Stimulated activated naive CD4-positive, alpha-beta T cell (primary cell): ENCODE measurements around the gene SLC9A1.
A peak's percentile ranks its signal among the peaks of the same experiment; 100 is the strongest.

Experiments
- DNase-seq, 6 experiments: peaks; one replicate each; lab custom pipeline; 2025; lab: John Stamatoyannopoulos, UW

SLC9A1 gene

DNA sequence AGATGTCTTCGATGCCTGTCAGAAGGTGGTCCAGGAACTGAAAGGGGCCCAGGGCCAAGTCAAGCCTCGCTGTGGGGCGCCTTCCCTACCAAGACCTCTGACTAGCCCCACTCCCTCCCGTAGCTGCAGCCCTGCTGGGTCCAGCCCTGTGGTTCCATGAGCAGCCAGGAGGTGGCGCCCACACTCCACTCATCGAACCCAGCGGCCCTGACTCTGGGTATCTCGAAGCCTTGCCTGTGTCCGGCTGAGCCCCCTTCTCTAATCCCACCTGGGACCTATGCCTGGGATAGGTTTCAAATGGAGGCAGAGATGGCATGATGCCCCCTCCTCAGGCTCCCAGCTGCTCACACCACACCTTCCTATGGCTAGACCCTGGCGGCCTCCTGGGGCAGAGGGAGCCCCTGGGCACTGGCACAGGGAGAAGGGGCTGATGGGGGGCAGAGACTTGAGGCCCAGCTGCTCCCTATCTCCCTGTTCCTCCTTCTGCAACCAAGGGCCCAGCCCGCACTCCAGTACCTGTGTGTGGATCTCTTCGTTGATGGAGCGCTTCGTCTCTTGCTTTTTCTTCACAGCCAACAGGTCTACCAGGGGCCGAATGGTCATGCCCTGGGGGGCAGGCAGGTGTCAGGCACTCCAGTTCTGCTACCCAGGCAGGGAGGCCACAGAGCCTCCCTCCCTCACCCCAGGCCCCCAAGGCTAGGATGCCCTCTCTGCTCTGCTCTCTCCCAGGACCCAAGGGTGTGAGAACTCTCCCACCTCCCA is 52.0 kb downstream of the SLC9A1 start:
- DNase-seq: peak; percentile 29 to 82 (median 70)

DNA sequence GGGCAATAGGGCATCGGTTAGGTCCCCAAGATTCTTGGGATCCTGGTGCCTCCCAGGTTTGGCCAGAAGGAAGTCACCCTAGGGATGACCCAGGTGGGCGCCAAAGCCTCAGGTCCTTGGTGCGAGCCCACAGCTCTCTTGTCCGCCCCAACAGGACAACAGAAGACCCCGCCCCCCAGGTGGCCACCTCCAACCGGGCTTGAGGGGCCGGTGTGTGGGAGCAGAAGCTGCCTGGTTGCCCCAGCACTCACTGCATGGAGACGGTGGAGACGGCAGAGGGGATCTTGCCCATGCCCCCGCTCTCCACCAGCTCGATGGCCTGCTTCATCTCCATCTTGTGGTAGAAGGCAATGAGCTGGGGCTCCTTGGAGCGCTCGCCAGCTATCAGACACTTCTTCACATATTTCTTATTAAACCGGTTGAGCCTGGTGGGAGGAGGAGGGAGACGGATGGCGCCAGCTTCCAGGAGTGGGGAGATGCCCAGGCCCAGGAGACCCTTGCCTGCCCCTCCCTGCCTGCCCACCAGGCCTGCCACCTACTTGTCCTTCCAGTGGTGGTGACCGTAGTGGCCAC is 52.7 kb downstream of the SLC9A1 start:
- DNase-seq: no peak

DNA sequence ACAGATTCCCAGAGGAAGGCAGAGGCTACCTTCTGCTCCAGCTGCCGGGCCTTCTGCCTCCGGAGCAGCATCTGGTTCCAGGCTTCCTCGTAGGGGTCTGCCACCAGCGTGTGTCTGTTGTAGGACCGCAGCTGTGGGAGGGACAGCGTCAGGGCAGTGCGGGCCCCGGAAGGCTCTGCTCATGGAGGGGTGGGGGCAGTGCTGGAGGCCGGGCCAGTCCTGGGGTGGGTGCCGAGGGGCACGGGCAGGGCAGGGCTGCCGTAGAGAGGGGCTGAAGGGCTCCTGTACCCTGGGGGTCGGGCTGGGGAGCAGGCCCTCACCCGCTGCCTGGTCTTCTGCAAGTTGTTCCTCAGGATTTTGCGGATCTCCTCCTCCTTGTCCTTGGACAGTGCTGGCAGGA is 53.2 kb downstream of the SLC9A1 start:
- DNase-seq: no peak

DNA sequence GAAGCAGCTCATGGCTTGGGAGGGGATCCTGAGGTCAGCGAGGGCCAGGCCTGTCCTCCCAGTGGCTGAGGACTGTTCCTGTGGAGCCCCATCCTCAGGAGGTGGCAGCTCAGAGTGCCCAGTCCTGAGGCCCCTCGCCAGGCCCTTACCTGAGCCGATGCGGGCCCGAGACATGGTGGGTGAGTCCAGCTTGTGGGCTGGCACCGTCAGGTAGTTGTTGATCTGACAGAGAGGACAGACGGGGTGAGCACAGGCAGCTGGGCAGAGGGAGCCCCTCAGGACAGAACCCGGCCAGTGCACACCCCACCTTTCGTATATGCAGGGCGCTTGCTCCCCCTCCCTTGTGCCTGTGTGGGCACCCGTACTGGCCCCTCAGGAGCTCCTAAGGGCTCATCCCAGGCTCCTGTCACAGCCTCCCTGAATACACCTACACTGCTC is 53.9 kb downstream of the SLC9A1 start:
- DNase-seq: no peak

DNA sequence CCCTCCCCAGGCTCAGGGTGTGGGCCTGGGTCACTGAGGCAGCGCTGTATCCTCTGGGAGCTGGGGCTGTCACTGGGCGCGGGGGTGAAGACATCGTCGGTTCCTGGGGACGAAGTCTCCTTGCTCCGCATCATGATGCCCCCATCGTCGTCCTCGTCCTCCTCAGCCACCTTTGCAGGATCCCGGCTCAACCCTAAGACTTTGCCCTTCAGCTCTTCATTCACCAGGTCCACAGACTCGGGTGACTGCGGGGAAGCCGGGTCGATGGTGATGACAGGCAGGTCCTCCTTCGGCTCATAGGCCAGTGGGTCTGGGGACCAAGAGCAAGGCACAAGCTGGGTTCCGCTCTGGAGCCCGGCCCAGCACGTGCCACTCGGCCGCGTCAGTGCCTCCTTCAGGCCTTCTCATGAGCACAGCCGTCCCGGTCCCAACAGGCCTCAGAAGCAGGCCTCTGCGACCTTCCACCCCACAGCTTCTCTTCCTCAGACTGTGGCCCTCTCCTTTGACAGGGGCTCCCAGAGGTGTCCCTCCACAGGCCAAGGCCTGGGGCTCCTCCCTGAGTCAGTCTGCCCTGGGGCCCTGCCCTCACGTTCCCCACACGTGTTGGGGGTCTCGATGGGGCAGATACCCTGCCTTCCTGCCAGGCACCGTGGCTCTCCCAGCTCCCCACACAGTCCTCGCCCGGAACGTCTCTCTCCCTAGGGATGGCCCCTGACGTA is 54.4 kb downstream of the SLC9A1 start:
- DNase-seq: no peak

DNA sequence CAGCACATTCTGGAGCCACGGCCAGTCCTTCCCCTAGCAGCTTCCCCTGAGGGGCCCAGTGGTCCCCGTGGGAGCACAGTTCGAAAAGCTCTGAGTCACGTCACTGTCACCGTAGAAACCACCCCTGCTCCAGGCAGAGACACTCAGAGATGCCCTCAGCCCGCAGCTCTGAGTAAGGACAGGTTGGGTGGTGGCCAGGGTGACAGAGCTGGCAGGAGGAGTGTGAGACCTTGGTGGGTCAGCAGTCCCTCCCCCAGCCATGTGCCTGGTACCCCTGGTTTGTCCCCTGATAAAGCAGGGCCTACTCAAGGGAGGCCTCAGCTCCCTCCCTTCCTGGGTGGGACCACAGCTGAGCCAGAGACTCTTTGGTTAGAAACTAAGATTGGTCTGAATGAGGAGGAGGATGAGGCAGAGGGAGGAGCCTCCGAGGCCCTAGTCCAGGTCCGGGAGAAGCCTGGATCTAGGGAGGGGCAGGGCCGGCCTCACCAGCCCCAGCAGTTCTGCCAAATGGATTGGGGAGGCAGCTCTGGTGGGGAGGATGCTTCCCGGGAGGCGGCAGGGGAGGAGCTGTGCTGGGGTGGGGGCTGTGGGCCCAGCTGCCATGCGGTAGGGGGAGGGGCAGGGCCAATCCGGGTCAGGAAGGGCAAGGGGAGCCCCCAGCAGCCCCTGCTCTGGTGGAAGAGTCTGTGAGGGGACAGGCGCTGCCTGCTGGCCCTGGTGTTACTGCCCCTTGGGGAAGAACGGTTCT is 55.2 kb downstream of the SLC9A1 start:
- DNase-seq: no peak

DNA sequence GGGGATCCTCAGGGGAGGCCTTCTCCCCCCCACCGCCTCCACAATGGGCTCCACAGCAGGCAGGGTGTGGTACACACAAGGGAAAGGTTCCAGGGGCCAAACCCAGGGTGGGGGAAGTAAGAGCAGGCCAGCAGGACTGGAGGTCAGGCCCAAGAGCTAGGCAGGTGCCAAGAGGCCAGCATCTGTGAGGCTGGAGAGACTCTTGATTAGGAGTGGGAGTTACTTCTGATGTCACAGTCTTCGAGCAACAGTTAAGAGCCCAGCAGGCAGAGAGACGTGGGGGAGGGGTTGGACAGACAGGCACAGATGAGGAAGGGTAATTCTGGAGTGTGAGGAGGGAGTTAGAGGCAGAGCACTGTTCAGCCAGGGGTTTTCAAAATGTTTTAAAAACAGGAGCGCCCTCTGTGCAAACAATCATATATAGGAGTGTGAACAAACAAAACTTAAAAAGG is 55.8 kb downstream of the SLC9A1 start:
- DNase-seq: no peak

DNA sequence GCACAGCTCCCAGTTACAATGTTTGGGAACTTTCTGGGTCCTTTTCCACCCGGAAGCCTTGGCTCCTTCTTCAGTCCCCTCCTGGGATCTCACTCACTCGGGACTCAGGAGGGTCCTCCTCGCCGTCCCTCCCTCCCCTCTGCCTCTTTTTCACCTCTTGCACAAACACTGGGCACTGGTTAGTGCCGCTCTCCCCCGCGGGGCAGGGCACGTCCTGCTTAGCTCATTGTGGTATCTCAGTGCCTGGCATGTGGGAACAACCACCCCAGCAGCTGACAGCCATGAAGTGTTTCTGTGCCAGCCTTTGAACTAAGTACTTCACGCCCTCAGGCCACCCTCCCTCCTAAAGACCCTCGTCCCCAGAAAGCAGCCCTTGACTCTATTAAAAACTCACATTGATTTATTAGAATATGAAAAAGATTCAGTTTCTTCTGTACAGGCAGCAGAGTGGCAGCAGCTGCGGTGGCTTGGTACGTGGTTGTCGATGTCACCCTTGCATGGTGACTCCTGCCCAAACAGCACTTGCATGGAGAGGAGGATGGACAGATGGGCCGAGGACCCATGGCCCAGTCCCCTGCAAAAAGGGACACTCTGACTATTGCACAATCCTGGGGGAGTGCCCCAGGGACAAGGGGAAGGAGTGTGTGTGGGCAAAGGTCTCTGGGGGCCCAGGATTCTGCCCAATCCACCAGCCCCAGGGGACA is 56.3 kb downstream of the SLC9A1 start:
- no peak for DNase-seq

DNA sequence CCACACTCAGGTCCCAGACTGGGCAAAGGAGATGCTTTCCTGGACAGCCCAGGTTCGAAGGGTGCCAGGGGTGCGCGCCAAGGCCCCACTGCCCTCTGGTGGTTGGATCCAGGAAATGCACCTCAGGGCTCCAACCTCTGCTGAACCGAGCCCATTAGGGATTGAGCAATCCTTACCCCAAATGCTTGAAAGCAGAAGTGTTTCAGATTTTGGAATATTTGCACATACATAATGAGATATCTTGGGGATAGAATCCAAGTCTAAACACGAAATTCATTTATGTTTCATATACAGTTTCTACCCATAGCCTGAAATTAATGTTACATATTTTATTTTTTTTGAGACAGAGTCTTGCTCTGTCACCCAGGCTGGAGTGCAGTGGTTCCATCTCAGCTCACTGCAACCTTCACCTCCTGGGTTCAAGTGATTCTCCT is 57.4 kb downstream of the SLC9A1 start:
- DNase-seq: peak; percentile 31 to 76 (median 56)

DNA sequence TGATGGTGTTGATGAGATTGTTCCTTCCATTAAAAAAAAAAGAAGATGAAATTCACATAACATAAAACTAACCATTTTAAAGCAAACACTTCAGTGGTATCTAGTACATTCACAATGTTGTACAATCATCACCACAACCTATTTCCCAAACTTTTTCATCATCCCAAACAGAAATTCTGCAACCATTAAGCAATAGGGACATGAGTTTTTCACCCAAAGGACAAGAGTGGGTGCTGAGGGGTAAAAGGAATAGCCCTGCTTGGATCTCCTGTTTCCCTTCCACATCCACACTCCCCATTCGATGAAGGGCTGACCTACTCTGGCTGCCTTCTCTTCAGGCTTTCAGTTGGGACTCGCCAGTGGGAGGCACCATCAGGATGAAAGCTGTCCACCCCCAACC is 59.3 kb downstream of the SLC9A1 start:
- no peak for DNase-seq

DNA sequence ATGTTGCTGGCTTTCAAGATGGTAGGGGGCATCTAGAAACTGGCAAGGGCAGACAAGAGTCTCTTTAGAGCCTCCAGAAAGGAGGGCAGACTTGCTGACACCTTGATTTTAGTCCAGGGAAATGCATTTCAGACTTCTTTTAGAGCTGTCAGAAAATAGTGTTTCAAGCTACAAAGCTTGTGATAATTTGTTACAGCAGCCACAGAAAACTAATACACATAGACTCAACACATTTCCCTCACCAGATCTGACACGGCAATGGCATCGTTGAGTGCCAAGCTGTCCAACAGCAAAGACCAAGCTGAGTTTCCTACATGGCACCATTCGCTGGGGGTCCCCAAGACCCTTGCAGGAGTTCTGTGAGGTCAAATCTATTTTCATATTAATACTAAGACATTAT is 62.0 kb downstream of the SLC9A1 start:
- DNase-seq: no peak

DNA sequence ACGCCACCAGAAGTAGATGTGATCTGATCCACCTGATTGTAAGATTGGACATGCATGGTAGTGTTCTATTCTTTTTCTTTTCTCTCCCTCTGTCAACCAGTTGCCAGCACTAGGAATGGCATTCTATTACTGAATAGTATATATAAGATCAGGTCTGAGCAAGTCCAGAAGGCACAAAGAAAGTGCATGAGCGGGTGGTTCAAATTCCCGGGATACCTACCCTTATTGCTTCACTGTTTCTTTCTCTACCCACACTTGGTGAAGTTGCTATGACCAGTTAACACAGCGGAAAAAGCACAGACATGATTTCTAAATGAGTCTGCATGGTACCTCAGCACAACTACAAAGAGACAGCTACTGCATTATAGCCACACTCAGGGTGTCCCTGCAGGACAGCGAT is 64.0 kb downstream of the SLC9A1 start:
- DNase-seq: no peak

DNA sequence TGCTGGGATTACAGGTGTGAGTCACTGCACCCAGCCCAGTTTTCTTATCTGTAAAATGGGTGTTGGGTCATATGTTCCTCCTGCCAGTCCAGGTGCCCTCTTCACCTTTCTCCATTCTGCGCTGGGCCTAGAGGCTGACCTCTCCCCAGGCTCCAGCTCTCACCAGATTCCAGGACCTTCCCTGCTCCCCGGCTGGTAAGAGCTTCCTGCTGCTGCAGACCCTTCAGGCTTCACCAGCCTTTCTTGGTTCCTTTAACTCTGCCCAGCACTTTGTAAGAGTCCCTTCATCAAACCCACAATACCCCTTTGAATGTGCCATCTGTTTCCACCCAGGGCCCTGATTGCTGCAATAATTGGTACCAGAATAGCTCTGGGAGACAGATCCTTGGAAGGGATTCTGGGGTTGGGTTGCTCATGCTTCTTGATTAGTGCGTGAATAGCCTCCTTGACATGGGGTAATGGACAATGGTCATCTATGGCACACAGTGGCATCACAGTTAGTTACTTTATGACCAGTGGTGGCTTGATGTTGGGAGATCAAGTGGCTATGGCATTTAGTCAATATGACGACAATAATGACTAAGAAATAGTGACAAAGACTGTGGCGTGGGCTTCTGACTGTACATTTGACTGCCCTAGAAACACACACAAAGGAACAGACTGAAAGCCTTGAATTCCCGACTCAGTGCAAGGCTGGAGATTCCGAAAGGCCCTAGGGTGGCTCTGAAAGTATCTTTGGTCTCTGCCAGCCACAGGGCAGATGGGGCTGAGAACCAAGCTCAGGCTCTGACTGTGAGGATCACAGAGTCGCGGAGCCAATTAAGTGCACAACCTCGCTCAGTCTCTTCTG is 67.3 kb downstream of the SLC9A1 start:
- DNase-seq: no peak

DNA sequence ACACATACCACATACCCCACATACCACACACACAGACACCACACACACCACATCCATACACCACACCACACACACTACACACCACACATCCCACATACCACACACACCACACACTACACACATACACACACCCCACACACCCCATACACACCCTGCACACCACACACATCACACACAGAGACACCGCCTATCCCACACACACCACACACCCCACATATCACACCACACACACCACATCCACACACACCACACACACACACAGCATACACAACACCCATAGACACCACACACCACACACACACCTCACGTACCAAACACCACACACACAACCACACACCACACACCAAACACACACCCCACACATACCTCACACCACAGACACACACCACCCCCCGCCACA is 68.3 kb downstream of the SLC9A1 start:
- DNase-seq: no peak

DNA sequence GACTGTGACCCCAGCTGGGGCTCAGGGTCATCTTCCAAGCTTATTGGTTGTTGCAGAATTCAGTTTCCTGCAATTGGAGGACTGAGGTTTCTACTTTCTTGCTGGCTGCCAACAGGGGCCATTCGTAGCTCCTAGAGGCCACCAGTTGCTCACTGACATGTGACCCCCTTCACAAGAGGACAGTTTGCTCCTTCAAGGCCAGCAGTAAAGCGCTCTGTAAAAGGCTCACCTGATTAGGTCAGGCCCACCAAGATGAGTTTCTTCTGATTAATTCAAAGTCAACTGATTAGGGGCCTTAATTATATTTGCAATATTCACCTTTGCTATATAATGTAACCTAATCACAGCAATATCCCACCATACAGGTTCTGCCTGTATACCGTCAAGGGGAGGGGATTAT is 68.9 kb downstream of the SLC9A1 start:
- DNase-seq: no peak

DNA sequence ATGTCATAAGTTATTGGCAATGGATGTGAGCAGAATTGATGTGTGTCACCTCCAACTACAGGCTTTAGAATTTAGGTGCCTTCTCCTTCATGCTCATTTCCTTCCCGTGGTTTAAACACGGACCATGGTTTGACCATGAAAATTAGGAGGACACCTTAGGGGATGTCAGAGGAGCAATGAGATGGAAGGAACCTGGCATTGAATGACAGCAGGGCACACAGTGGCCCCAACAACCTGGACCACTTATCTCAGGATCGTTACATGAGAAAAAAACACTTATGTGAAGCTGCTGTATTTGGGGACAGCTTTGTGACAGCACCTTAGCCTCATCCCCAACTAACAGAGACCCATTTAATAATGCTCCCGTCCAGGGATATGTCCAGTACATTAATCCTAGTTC is 70.8 kb downstream of the SLC9A1 start:
- DNase-seq: no peak

DNA sequence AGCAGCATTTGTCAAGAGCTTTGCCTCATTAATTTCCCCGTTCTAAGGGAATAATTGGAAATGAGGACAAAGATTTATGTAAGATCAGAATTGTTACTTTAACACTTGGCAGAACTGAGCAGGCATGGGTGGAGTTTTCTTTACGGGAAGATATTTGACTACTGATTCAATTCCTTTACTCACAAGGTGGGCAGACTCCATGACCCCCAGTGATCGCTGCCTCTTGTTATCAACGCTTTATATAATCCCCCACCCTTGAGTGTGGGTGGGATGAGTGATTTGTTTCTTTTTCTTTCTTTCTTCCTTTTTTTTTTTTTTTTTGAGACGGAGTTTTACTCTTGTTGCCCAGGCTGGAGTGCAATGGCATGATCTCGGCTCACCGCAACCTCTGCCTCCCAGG is 77.0 kb downstream of the SLC9A1 start:
- DNase-seq: no peak

DNA sequence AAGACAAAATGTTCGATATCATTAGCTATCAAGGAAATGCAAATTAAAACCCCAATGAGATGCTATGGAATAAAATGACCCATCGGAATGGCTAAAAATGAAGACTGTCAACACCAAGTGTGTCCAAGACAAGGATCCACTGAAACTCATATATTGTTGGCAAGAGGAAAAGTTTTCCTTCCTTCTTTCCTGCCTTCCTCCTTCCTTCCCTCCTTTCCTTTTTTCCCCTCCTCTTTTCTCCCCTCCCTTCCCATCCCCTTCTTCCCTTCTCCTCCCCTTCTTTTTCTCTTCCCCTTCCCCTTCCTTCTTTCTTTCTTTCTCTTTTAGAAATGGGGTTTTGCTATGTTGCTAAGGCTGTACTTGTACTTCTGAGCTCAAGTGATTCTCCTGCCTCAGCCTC is 78.1 kb downstream of the SLC9A1 start:
- DNase-seq: no peak

DNA sequence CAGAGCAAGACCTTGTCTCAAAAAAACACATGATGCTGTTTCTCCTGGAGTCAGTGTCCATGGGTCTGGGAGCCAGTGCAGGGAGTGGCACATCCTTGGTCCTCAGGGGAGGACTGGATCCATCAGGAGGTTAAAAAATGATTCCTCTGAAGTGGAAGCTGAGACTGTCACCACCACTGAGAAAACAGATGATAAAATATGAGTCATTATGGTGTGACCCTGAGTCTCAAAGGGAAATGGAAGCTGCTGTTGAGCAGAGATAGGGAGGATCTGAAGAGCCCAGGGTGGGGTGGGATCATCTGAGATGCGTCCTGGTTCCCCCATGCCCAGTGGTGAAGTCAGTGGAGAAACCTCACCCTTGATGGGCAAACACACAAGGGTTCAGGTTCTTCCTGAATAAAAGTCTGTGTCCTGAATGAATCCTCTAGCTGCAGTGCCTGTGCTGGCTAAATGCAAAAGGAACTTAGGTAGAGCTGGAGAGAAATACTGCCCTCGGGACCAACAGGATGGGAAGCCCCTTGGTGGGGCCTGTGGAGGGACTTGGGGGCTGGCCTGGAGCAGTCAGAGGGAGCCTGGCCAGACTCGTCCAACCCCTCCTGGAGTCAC is 80.6 kb downstream of the SLC9A1 start:
- DNase-seq: no peak

DNA sequence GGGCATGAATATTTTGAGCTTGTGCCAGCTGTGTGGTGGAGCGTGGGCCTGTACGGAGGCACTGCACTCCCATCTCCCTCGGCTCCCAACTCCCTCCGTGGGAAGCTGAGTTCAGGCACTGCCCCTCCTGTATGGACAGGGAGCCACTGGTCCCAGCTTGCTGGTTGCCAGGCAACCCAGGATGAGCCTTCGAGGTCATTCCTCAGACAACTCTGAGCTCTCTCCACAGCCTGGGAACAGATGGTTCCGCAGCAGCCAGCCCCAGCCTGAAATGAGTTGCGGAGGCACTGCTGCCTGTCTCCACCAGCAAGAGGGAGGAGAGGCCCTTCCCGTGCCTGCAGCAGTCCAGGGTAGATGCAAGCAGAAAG is 83.9 kb downstream of the SLC9A1 start:
- no peak for DNase-seq
